Suprapubic skin (tissue), 4 donors: ENCODE data around the gene SQSTM1. TPM values are rescaled to one million over a fixed set of nuclear protein-coding genes. Genes with fewer than 3 reads are reported as not detected.

Source experiments
- DNase-seq, 2 donors: peaks; one replicate each; pipeline ENCODE4 v3.0.0-alpha.2; 2019; ENCODE audit warnings: low spot score in 2 of 2
- H3K27ac ChIP-seq: fragments of 200-600 bp; sonication (generic); one replicate; pipeline ENCODE4 v1.5.1; 2019
- H3K27me3 ChIP-seq: fragments of 200-600 bp; sonication (generic); one replicate; pipeline ENCODE4 v1.5.1; 2019
- H3K36me3 ChIP-seq: fragments of 200-600 bp; sonication (generic); one replicate; pipeline ENCODE4 v1.5.1; 2019
- H3K4me1 ChIP-seq: fragments of 200-600 bp; sonication (generic); one replicate; pipeline ENCODE4 v1.5.1; 2019
- H3K4me3 ChIP-seq: fragments of 200-600 bp; sonication (generic); one replicate; pipeline ENCODE4 v1.5.1; 2019; ENCODE audit warnings: mild to moderate bottlenecking
- H3K9me3 ChIP-seq: fragments of 200-600 bp; sonication (generic); one replicate; pipeline ENCODE4 v1.5.1; 2019
- CTCF ChIP-seq, 2 donors: fragments of 200-600 bp in 1 of 2; fragments of 450-650 bp in 1 of 2; sonication (generic) in 1 of 2; IDR thresholded peaks; one replicate each; pipeline ENCODE4 v1.5.1; 2016 to 2019; ENCODE audit warnings: antibody characterized with exemption in 2 of 2, mild to moderate bottlenecking in 1 of 2, moderate library complexity in 1 of 2
- EP300 ChIP-seq: sonication (generic); formaldehyde crosslinking; IDR thresholded peaks from one replicate; pipeline ENCODE4 v1.6.1; 2017; ENCODE audit warnings: antibody characterized with exemption
- POLR2A ChIP-seq, 2 donors: fragments of 450-650 bp; IDR thresholded peaks; one replicate each; pipeline ENCODE4 v1.6.1; 2017; ENCODE audit warnings: antibody characterized with exemption in 2 of 2, mild to moderate bottlenecking in 2 of 2, moderate library complexity in 2 of 2
- POLR2AphosphoS5 ChIP-seq, 3 donors: sonication (generic); formaldehyde crosslinking; IDR thresholded peaks; one replicate each; pipeline ENCODE4 v1.6.1; 2017; ENCODE audit warnings: antibody characterized with exemption in 3 of 3
- WGBS: methylation state at CpG from one replicate; pipeline ENCODE4 v1.1.5; 2018; 5-methylcytosine and 5-hydroxymethylcytosine counted together
- total RNA-seq, 4 donors: library from RNA; depleted of rRNA; stranded (reverse); fragments of >200 nt; gene quantifications; one replicate each; pipeline ENCODE4 v1.1.0, GENCODE V29; 2016

SQSTM1 gene
- total RNA-seq, 4 donors from 2014 or later, result 183 to 282 (median 265) TPM

GRCh38 chr5:179806250-179807048 lies 14.3 kb upstream of the SQSTM1 start, which contains the start of gene MGAT4B:
TSS of gene MGAT4B (minus strand) at chr5:179806866. CDS start at chr5:179806583, 283 bp downstream.
- peak within 1 kb of the TSS; percentile 96 for H3K4me3 ChIP-seq
- DNase-seq, result peak; percentile 77 to 83
- 0% methylated on average over 1 of the region's 108 CpGs for WGBS
- no peaks in the 10 kb centered on the region for H3K36me3 ChIP-seq
- H3K27ac ChIP-seq, result peak within 1 kb of the TSS; percentile 95
- H3K4me1 ChIP-seq, result peaks cover 53% of the 10 kb centered on the region
- H3K27me3 ChIP-seq, result no peaks in the 10 kb centered on the region
- H3K9me3 ChIP-seq, result no peaks in the 10 kb centered on the region
- TF ChIP-seq EP300 (no peak), POLR2A (IDR thresholded peaks at IDR 0.05) (no peak), CTCF (IDR thresholded peaks at IDR 0.05) (no peak), POLR2AphosphoS5 (IDR thresholded peaks at IDR 0.05) (no peak)

DNA sequence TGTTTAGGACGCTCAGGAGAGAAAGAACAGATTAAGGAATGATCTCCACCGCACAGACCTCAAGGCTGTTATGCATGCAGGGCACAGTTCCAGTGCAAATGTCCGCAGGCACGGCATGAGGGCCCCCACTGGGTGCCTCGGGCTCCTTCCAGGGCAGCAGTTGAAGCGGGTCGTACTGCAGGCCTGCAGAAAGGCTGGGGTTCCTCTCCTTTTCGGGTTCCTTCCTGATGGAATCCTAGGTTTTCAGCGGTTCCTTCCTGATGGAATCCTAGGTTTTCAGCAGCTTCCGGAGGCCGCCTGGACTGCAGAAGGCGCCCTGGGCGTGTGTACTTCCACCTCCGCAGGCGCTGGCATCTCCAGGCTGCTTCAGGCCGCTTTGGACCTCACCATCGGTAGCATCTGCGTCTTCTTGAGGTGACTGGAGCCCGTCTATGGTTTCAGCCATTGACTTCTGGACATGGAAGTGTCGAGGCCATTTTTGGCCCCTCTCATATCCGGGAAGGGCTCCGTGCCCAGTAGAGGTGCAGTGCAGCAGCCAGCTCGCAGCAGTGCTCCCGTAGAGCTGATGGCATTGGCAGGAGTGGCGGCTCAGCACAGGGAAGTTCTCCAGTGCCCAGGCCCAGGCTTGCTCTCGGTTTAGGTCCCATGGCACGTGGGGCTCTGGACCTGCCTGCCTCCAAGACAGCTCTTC lies 8.4 kb upstream of the SQSTM1 start:
- WGBS, result 82% methylated on average over 18 of the region's 27 CpGs
- Histone ChIP-seq H3K9me3 (no peaks in the 10 kb centered on the region), H3K4me3 (no peak overlapping the region), H3K27ac (no peak overlapping the region), H3K27me3 (no peaks in the 10 kb centered on the region), H3K4me1 (peaks cover 19% of the 10 kb centered on the region), H3K36me3 (peaks cover 4% of the 10 kb centered on the region)
- TF ChIP-seq POLR2A (IDR thresholded peaks at IDR 0.05) (no peak), POLR2AphosphoS5 (IDR thresholded peaks at IDR 0.05) (no peak), CTCF (IDR thresholded peaks at IDR 0.05) (no peak), EP300 (no peak)
- DNase-seq, result no peak

GRCh38 chr5:179812997-179813607 lies 7.6 kb upstream of the SQSTM1 start:
- H3K4me3 ChIP-seq, result no peak overlapping the region
- no peaks in the 10 kb centered on the region for H3K9me3 ChIP-seq
- H3K27me3 ChIP-seq, result no peaks in the 10 kb centered on the region
- H3K27ac ChIP-seq, result no peak overlapping the region
- peaks cover 17% of the 10 kb centered on the region for H3K4me1 ChIP-seq
- 86% methylated on average over 5 of the region's 5 CpGs for WGBS
- no peak for DNase-seq
- TF ChIP-seq EP300 (no peak), POLR2A (IDR thresholded peaks at IDR 0.05) (no peak), CTCF (IDR thresholded peaks at IDR 0.05) (no peak), POLR2AphosphoS5 (IDR thresholded peaks at IDR 0.05) (no peak)
- H3K36me3 ChIP-seq, result peaks cover 4% of the 10 kb centered on the region

- Histone ChIP-seq H3K4me3 (no peak overlapping the region), H3K9me3 (no peaks in the 10 kb centered on the region), H3K36me3 (peaks cover 4% of the 10 kb centered on the region), H3K4me1 (peaks cover 26% of the 10 kb centered on the region), H3K27ac (no peak overlapping the region), H3K27me3 (no peaks in the 10 kb centered on the region)
- TF ChIP-seq POLR2A (IDR thresholded peaks at IDR 0.05) (no peak), CTCF (IDR thresholded peaks at IDR 0.05) (no peak)
- WGBS, result 83% methylated on average over 3 of the region's 3 CpGs
- no peak for DNase-seq
Observed at GRCh38 chr5:179814090-179814489, 6.6 kb upstream of the SQSTM1 start.
